H1 (cell line): ENCODE measurements around the gene PMP22.

Experiments
- HDAC2 ChIP-seq, 2 experiments: fragments of 300-600 bp in 1 of 2; sonication (generic) in 1 of 2; IDR thresholded peaks; 2 replicates each; pipeline ENCODE4 v1.6.1; 2011 to 2012; ENCODE audit warnings: low read depth in 2 of 2, low read length in 2 of 2, mild to moderate bottlenecking in 2 of 2, moderate library complexity in 2 of 2, borderline replicate concordance in 1 of 2, inconsistent platforms in 1 of 2
- JUN ChIP-seq: IDR thresholded peaks from 2 replicates; pipeline ENCODE4 v1.6.1; 2011; ENCODE audit warnings: low read depth, mild to moderate bottlenecking, improper control_type of control experiment, low read length
- JUND ChIP-seq: IDR thresholded peaks from 2 replicates; pipeline ENCODE4 v1.6.1; 2011; ENCODE audit warnings: mild to moderate bottlenecking, improper control_type of control experiment, low read length
- KDM5A ChIP-seq: fragments of 200-600 bp; IDR thresholded peaks from 2 replicates; pipeline ENCODE4 v1.7.1; 2012; ENCODE audit warnings: mild to moderate bottlenecking, low read length, inconsistent platforms, mixed read lengths
- POLR2A ChIP-seq, 2 experiments: IDR thresholded peaks; 1 replicate in 1 of 2; 2 replicates in 1 of 2; pipeline ENCODE4 v1.6.1; 2011; ENCODE audit warnings: low read depth in 2 of 2, low read length in 2 of 2, mild to moderate bottlenecking in 2 of 2; ENCODE audit errors: control extremely low read depth in 1 of 2
- YY1 ChIP-seq: IDR thresholded peaks from 2 replicates; pipeline ENCODE4 v1.6.1; 2011; ENCODE audit warnings: low read depth, mild to moderate bottlenecking, low read length
- ZNF274 ChIP-seq: IDR thresholded peaks from 2 replicates; pipeline ENCODE4 v1.7.0; 2012; ENCODE audit warnings: low read length, borderline replicate concordance; ENCODE audit errors: extremely low read depth
- TF ChIP-seq, protein P1 (sequence below), 3 experiments: IDR thresholded peaks; 1 replicate in 2 of 3; 2 replicates in 1 of 3; pipeline versions ENCODE4 v1.5.1 to v1.6.1; 2011; ENCODE audit warnings: low read length in 3 of 3, mild to moderate bottlenecking in 3 of 3, inconsistent platforms in 2 of 3, low read depth in 1 of 3, moderate library complexity in 1 of 3; ENCODE audit not compliant: insufficient read depth in 1 of 3; ENCODE audit errors: control extremely low read depth in 1 of 3
- TF ChIP-seq, protein P2 (sequence below): IDR thresholded peaks from 2 replicates; pipeline ENCODE4 v1.6.1; 2012; ENCODE audit warnings: inconsistent platforms

GRCh38 chr17:15287538-15288267 is 22.6 kb upstream of the PMP22 start:
- TF ChIP-seq JUND (no peak), YY1 (no peak), KDM5A (no peak), HDAC2 (IDR thresholded peaks at IDR 0.05; ENCODE audit: borderline replicate concordance in 1 of 2, low read depth in 2 of 2, low read length in 2 of 2) (no peak), JUN (no peak), ZNF274 (no peak), POLR2A (IDR thresholded peaks at IDR 0.05; ENCODE audit: control extremely low read depth in 1 of 2, low read depth in 2 of 2, low read length in 2 of 2) (no peak)
- TF ChIP-seq, protein P1, sequence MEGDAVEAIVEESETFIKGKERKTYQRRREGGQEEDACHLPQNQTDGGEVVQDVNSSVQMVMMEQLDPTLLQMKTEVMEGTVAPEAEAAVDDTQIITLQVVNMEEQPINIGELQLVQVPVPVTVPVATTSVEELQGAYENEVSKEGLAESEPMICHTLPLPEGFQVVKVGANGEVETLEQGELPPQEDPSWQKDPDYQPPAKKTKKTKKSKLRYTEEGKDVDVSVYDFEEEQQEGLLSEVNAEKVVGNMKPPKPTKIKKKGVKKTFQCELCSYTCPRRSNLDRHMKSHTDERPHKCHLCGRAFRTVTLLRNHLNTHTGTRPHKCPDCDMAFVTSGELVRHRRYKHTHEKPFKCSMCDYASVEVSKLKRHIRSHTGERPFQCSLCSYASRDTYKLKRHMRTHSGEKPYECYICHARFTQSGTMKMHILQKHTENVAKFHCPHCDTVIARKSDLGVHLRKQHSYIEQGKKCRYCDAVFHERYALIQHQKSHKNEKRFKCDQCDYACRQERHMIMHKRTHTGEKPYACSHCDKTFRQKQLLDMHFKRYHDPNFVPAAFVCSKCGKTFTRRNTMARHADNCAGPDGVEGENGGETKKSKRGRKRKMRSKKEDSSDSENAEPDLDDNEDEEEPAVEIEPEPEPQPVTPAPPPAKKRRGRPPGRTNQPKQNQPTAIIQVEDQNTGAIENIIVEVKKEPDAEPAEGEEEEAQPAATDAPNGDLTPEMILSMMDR (IDR thresholded peaks at IDR 0.05; ENCODE audit: control extremely low read depth in 1 of 3, insufficient read depth in 1 of 3, low read depth in 1 of 3, low read length in 3 of 3) = no peak
- TF ChIP-seq, protein P2, sequence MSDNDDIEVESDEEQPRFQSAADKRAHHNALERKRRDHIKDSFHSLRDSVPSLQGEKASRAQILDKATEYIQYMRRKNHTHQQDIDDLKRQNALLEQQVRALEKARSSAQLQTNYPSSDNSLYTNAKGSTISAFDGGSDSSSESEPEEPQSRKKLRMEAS = no peak
